Right kidney (tissue), 1 donor: ENCODE measurements around the gene POLR3H.
"Not testable (repeated sequence)": the region's sequence is repeated elsewhere in the genome, so short reads cannot be mapped to it uniquely, and the experiment has no call there.

Experiments
- DNase-seq: peaks from one replicate; pipeline ENCODE4 v3.0.0-alpha.2; 2016

The POLR3H gene

DNA sequence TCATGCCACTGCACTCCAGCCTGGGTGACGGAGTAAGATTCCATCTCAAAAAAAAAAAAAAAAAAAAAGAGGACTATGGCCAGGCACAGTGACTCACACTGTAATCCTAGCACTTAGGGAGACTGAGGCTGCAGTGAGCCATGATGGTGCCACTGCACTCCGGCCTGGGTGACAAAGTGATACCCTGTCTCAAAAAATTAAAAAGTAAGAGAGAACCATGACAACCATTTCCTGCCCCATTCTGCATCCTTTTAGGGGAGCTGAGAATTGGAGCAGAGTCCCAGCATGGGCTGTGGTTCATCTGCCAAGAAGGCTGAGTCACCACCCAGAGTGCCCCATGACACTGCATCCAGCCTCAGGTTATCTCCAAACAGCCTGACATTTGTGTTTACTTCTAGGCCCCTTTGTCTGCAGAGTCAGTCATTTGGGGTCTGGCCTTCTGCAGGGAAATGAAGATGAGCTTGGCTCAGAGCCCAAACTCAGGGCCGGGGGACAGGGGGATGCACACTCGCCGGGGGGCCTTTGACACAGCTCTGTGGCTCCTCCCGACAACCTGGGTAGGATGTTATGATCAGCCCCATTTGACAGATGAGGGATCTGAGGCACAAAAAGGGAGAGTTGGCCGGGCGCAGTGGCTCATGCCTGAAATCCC is 21.3 kb upstream of the POLR3H start:
- DNase-seq: no peak

DNA sequence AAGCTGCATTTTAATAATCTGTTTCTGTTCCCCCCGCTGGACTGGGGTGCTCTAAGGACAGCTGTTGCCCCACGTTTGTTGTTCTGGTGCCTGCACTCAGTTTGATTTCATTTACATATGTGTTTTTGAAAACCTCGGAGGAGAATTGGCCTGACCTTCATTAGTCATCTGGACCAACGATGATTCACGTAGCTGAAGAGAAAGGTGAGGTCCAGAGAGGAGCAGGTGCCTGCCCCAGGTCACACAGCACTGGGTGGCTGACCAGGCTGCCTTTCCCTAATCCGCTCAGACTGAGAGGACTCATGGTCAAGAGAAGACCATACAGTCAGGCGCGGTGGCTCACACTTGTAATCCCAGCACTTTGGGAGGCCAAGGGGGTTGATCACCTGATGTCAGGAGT is 20.3 kb upstream of the POLR3H start:
- DNase-seq: no peak

DNA sequence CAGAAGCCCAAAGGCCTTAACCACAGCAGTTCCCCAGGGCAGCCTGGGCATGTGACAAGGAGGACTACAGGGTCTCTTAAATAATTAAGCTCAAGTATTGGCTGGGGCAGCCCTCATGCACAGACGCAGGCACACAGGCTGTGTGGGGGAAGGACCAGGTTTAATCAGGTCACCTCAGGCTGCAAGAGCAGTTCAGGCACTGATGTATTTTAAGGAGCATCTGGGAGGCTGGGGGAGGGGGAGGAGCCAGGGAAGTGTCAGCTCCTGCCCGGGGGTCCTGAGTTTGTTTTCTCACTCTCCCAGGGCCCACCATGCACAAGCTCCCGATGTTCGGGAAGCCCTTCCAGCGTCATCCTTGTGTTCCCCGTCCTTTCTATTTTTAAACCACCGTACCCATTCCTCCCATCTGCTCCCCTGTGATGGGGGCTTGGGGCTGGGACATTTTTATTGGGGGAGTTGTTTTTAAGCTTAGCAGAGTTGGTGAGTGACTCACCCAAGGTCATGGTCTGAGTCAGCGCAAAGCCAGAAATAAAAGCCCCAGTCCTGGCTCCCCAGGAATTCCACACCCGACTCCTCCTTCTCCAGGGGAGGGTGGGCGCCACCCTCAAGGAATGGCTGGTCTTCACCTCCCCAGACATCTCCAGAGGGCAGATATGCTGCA is 18.9 kb upstream of the POLR3H start:
- DNase-seq: no peak

DNA sequence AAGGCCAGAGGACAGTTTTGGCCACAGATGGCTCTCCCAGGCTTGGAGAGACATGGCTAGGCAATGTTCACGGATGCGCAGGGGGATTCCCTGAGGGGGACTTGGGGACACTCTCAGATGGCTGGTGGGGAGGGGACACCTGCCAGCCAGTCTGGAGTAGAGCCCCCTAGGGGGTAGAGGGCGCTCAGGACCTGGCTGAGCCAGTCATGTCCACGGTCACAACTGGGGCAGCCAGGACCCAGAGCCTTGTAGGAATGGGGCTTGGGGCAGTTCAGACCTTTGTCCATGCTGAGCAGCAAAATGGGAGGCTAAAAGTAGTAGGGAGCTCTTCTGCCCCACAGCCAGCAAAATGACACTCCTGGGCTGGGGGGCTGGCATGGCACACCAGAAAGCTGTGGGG is 18.2 kb upstream of the POLR3H start:
- DNase-seq: no peak

DNA sequence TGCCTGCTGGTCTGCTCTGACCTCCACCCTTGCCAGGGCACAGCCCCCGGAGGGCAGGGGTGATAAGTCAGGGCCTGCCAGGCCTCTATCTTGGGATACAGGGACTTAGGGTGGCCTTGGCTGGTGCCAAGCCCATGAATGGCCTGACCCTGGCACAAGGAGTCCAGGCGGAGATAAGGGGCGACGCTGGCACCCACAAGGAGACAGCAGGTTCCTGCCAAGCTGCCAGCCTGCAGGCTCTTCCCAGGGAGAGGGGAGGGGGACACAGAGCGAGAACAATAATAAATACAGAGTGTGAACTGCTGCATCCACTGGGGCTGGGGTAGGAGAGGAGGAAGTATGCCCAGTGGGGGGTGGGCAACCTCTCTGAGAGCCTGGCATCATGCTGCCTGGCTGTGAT is 17.5 kb upstream of the POLR3H start:
- no peak for DNase-seq

DNA sequence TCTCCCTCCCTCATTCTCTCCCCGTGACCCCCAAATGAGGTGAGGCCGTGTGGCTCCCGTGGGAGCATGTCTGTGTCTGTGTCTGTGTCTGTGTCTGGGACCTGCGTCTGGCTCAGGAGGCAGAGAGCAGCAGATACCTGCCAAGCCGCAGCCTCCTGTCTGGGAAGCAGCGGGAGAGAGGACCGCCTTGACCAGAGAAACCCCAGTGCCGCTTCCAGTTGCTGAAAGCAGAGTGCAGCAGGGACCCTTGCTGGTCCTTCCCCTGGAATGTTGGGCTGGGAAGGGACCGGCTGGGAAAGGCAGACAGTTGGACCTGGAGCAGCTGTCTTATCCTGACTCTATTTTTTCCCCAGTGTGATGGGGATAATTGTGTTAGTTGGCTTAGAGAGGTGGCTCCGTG is 17.1 kb upstream of the POLR3H start:
- DNase-seq: no peak

DNA sequence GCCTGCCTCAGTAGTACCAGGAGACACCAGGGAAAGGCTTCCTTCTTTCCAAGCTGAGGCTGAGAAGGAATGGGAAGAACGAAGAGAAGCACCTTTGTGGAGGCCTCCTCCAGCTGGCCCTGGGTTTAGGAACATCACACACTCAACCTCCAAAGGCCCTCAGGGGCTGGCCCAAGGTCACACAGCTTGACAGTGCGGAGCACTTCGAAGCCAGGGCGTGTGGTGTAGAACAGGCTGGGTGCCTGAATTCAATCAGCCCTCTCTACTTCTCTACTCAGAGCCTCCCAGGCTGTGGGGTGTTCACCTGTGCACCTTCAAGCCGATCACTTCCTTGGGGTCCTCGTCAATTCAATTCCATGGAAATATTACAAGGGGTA is 15.8 kb upstream of the POLR3H start:
- no peak for DNase-seq

DNA sequence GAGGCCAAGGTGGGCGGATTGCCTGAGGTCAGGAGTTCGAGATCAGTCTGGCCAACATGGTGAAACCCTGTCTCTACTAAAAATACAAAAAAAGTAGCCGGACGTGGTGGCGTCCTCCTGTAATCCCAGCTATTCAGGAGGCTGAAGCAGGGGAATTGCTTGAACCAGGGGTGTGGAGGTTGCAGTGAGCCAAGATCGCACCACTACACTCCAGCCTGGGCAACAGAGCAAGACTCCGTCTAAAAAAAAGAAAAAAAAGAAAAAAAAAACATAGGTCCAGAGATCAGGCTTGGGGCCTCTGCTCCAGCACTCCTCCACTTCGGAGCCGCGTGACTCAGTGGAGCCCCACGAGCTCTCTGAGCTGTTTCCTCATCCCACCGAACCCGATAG is 14.0 kb upstream of the POLR3H start:
- not testable (repeated sequence) for DNase-seq

DNA sequence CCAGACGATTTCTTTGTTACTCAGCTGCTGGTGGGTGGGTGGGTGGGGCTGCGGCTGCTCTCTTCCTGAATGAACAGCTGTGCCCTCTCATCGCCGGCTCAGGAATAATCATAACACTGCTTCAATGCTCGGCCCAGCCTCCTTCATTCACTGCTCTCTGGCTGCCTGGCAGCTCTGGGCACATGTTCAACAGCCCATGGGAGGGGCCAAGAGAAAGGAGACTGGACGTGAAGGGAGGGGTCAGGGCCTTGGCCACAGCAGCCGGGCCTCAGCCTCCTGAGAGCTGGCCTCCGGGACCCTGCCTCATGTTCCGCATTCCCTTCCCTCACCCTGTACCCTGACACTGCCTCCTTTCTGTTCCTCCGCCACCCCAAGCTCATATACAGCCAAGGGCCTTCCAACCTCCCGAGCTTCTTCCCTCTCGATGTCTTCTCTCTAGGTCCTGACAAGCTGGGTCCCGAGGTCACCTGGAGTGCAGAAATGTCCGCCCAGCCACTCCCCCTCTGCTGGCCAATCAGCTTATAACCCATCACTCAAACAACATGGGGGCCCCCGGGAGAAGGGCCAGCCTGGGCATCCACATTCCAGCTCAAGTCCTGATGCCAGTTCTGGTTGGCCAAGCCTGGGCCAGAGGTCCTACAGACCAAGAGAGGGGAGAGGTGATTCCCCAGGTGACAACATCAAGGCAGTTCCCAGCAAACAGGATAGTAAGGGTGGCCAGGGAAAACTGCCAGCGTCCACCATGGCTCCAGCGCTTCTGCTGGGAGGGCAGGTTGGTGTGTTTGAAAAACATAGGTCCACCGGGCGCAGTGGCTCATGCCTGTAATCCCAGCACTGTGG is 13.4 kb upstream of the POLR3H start:
- peak; percentile 69 for DNase-seq

DNA sequence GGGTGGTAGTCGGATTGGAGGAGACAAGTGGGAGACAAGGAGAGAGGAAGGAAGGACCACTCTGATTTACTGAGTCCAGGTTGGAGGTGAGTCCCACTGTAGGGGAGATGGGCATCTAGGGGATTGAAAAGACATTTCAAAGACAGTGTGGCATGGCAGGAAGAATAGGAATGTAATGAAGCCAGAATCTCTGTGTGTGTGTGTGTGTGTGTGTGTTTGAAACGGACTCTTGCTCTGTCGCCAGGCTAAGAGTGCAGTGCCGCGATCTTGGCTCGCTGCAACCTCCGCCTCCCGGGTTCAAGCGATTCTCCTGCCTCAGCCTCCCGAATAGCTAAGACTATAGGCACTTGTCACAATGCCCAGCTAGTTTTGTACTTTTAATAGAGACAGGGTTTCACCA is 12.3 kb upstream of the POLR3H start:
- DNase-seq: no peak

DNA sequence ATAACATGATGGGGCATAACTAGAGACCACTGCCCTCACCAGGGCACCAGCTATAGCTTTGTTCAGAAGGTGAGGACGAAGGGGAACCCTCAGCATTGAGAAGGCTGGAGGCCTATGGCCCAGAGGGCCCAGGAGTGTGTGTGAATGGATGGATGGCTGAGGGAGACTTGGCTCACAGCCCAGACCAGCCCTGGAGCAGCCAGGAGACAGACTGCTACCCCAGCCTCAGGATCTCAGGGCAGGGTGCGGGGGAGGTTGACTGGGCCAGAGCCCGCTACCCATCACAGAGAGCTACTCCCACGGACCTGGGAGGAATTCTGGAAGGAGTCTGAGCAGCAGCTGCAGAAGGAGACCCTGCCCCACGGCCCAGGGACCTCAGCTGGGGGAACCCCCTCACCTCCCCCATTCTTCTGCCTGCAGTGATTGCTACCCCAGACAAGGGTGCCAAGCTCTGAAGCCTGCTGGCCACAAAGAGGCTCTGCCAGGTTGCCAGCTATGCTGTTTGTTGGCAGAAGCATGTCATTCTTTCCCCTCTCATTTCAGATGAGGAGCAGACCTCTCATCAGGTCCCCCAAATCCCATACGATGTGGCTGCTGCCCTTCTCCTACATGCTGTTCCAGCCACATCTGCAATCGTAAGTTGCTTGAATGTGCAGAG is 11.2 kb upstream of the POLR3H start:
- DNase-seq: peak; percentile 59

DNA sequence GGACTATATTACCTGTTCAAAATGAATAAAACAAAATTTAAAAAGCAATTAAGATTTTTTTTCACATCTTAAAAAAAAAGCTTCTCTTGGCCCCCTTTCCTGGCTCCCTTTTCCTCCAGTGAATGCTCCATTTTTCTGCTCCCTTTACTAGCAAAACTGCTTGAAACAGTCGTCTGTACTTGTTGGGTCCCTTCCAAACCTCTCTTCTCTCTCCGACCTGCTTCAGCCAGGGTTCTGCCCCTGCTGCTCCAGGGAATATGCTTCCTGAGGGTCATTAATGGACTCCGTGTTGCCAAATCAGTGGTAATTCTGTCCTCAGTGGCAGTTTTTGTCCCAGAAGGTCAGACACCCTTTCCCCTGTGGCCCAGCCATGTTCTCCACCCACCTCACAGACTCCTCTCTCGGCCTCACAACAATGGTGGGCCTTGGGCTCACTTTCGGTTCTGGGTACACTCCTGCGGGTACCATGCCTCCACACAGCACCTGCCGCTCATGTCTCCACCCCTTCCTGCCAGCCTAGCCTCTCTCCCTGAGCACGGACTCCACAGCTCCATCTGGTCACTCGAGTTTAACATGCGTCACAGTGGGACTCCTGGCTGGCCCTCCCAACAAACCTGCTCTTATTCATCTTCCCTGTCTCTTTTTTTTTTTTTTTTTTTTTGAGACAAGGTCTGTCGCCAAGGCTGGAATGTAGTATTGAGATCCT is 7.8 kb upstream of the POLR3H start:
- no peak for DNase-seq

DNA sequence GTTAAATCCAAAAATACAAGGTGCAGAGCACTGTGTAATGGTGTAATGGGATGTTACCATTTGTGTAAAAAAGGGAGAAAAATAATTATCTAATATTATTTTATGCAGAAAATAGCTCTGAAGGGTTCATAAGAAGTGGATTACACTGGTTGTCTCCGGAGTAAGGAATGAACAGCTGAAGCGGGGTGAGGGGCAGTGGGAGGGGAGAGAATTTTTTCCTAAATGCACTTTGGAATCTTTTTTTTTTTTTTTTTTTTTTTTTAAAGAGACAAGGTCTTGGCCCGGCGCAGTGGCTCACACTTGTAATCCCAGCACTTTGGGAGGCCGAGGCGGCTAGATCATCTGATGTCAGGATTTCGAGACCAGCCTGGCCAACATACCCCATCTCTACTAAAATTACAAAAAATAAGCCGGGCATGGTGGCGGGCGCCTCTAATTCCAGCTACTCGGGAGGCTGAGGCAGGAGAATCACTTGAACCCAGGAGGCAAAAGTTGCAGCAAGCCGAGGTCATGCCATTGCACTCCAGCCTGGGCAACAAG is 6.8 kb upstream of the POLR3H start:
- DNase-seq: no peak

DNA sequence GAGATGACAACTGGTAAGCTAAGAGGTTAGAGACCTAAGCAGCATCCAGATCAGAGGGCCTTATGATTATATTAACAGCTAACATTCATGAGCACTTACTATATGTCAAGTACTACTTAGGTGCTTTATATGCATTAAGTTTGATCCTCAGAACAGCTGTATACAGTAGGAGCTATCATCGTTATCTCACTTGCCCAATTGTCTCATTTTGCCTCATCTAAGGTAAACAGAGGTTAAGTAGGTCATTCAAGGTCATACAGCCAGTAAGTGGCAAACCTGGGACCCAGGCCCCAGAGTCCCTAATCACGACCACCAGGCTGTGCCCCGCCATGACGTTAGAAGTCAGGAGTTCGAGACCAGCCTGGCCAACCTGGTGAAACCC is 4.6 kb upstream of the POLR3H start:
- no peak for DNase-seq

DNA sequence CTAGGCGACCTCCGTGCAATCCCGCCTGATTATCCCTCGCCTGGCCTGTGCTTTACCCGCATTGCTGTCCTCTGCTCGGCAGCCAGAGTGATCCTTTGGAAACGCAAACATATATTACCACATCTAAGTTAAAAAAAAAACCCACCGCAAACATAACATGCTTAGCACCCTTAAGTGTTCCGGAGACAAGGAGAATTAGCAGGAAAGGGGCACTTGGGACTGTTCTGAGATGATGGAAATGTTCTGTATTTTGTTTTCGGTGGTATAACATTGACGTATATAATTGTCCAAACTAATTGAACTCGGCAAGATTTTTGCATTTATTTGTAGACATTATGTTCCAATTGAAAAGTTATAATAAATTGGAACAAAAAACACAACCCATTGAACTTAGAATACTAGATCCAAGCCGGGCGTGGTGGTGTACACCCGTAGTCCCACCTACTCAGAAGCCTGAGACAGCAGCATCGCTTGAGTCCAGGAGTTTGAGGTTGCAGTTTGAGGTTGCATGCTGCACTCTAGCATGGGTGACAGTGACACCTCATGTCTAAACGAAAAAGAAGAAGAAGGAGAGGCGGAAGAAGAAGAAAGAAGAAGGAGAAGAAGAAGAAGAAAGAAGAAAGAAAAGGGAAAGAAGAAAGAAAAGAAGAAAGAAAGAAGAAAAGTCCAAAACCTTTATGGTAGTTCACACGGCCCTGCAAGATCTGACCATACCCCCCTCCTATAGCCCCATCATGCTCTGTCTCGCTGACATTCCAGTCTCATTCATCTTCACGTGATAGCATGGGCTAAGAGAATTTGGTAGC is 604 bp upstream of the POLR3H start:
- DNase-seq: no peak

DNA sequence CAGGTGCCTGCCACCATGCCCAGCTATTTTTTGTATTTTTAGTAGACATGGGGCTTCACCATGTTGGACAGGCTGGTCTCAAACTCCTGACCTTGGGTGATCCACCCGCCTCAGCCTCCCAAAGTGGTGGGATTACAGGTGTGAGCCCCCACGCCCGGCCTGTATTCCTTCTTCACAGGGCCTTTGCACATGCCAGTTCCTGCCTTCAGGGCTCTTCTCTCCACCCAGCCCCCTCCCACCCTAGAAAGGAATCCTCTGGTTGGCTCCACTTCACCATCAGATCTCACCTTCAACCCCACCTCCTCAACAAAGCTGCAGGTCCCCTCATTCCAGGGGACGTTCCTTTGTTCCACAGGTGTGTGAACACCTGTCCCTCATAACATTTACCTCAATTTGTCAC is 2.0 kb downstream of the POLR3H start:
- no peak for DNase-seq

DNA sequence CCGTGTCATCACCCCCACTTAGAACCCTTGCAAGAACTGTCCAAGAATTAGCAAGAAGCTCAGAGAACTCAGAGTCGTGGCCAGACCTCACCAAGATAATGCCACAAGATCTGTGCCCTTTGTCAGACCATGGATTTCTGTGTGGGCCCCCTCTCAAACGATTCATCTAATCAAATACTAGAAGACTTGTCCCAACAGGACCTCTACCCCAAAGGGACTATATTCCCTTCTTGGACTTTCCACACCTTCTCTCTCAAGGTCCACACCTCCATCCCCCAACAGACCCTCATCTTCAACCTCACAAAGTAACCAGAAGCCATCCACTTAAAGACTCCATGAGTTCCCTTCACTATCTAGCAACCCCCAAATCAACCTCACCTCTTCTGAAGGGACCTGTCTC is 2.8 kb downstream of the POLR3H start:
- no peak for DNase-seq

DNA sequence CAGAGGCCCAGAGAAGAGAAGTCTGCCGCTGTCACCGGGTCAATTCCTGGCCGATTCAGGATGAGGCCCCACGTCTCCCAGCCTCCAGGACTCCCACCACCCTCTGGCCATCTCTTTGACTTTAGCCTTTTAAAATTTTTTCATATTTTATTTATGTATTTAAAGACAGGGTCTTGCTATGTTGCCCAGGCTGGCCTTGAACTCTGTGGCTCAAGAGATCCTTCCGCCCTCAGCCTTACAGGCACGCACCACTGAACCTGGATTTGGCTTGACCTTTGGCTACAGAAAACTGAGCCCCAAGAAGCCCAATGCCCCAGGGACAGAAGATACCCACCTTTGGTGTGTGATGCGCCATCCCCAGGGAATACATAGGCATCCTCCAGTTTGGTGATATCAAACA is 3.9 kb downstream of the POLR3H start:
- DNase-seq: no peak

DNA sequence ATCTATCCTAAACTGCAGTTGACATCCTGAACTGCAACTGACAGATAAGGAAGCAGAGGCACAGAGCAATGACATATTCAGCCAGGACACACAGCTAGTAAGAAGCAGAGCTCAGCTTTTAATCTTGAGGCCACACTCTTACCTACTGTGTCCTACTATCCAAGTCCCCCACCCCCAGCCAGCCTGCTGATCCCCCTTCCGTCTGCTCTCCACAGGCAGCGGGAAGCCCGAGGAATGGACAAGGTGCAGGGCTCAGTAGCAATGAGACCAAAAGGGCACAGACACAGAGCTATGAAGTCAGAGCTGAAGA is 4.3 kb downstream of the POLR3H start:
- no peak for DNase-seq

DNA sequence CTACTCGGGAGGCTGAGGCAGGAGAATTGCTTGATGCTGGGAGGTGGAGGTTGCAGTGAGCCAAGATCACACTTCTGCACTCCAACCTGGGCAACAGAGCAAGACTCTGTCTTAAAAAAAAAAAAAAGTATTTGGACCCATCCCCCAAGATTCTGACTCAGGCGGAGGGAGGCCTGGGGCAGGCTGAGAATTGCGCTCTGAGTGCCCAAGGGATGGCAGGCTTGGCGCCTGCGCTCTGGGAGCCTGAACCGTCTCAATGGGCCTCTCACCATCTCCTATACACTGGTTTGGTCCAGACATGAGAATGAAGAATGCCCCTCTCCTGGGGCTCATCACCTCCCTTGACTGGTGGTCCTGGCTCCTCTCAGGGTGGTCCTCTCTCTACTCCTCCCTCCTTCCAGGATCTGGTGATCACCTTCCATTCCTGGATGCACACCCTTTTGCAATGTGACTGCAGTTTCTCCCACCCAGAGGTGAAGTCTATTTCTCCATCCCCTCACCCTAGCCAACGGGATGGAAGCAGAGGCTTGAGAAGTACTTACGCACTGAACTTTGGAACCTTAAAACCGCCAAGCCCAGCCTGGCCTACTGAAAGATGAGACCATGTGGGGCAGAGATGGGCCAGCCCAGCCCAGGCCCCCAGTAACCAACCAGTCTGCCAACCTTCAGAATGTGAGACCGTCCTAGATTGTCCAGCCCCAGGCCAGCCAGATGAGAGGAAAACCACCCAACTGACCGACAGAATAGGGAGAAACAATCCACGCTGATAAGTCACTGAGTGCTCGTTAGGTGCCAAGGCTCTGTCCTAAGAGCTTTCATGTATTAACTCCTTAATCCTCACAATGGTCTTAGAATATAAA is 4.9 kb downstream of the POLR3H start:
- DNase-seq: no peak

DNA sequence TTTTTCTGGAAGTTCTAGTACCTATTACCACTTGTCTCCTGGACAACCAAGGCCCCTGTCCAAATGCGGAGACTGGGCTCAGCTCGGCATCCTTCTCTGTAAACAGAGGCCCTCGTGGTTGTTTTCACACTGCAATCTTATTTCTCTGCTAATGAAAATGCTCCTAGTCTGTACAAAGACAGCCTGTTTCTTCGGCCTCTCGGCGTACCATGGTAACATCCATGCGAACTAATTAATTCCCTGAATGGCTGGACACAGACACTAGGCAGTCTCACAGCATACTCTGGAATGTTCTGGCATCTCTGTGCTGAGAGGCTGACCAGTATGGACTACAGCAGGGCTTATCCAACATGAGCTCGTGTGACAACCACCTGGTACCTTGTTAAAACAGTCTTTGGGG is 5.7 kb downstream of the POLR3H start:
- DNase-seq: no peak
